GM08714 (cell line): Measurements from ENCODE around the gene TNC.

Source experiments
- H3K4me3 ChIP-seq: fragments of 200-500 bp; sonication (Bioruptor generic); 2 replicates; pipeline ENCODE4 v1.5.1; 2014; ENCODE audit warnings: mild to moderate bottlenecking, low read length, inconsistent platforms
- ZNF274 ChIP-seq: IDR thresholded peaks from 2 replicates; pipeline ENCODE4 v1.6.1; 2012; ENCODE audit warnings: mild to moderate bottlenecking, low read depth, low read length

The TNC gene

DNA sequence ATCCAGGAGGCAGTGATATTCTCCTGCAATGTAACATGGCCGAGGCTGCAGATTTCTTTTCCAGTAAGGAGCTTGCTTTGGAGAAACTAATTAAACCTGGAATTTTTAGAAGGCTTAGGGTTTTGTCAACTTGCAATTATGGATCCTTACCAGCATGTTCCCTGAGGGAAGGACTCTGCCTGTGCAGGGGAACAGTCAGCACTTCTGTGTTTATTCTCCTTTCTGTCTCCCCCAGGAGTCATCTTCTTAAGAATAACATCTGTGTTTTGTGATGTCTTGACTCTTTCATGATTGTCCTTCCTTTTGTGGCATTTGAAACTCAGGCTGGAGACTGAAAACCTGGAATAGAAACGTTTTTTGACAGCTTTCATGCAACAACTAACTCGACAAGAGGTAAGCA lies 107.1 kb downstream of the TNC start:
- no peak overlapping the region for H3K4me3 ChIP-seq
- TF ChIP-seq ZNF274: no peak

DNA sequence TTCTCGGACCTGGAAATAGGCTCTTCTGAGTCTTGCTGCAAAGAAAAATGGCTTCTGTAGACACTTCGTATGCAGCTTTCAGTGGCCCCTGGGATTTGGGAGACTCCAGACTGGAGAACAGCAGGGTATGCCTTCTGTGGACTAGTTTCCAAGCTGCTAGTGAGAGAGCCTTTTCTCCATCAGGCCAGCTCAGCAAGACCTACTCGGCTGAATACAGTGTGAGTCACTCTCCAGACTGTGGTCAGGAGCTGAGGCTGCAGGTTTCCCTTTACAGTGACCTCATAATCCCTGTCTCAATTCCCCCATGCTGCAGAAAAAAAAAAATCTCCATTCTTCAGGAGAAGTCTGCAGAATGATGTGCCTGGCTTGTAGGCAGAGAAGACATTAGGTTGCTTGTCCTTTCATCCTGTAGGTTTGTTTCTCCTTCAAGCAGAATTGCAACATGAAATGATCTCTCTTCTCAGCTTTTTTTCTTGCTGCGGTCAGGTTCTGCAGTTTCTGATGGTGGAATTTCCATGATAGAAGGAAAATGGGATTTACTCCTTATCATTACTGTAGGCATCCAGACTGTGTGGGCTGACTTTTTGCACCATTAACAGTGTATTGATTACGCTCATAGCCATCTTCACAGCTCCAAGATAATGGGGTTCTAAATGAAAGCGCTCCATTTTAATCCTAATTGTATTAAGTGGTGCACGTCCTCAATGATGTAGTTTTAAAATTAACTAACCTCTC lies 109.3 kb downstream of the TNC start:
- TF ChIP-seq ZNF274: no peak
- H3K4me3 ChIP-seq: no peak overlapping the region

DNA sequence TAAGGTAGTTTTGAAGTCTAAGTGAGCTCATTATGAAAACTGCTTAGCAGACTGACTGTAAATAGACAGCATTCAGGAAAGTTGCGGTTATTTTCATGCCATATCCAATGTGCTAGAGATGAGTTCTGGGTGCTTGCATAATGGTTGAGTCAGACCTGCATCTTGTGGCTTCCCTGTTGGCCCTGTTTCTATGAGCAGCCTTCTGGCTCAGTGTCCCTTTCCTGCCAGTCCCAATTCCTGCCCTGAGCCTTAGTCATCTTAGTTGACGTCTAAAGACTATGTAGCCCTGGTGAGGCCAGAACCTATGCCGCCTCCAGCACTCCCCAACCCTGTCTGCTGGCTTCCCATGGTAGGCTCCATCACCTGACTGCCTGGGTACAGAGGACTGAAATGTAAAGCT lies 111.3 kb downstream of the TNC start:
- no peak for TF ChIP-seq ZNF274
- no peak overlapping the region for H3K4me3 ChIP-seq

DNA sequence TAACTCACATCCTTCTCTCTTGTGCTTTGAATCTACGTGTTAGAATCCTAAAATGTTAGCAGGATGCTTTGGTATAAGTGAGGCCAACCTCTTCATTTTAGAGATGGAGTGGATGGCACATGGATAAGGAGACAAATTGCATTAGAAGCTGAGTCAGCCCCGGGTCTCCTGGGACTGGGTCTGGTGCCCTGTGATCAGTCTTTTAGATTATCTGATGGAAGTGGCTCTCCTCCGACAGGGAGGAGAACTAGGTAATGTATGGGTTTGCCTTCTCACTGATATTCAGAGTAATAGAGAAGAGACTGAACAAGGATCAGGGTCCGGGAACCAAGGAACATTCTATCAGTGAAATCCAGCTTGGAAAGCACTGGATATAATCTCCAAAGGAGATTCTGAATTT lies 112.6 kb downstream of the TNC start:
- H3K4me3 ChIP-seq: no peak overlapping the region
- no peak for TF ChIP-seq ZNF274

GRCh38 chr9:115004545-115004944 lies 113.4 kb downstream of the TNC start:
- H3K4me3 ChIP-seq: no peak overlapping the region
- TF ChIP-seq ZNF274: no peak

DNA sequence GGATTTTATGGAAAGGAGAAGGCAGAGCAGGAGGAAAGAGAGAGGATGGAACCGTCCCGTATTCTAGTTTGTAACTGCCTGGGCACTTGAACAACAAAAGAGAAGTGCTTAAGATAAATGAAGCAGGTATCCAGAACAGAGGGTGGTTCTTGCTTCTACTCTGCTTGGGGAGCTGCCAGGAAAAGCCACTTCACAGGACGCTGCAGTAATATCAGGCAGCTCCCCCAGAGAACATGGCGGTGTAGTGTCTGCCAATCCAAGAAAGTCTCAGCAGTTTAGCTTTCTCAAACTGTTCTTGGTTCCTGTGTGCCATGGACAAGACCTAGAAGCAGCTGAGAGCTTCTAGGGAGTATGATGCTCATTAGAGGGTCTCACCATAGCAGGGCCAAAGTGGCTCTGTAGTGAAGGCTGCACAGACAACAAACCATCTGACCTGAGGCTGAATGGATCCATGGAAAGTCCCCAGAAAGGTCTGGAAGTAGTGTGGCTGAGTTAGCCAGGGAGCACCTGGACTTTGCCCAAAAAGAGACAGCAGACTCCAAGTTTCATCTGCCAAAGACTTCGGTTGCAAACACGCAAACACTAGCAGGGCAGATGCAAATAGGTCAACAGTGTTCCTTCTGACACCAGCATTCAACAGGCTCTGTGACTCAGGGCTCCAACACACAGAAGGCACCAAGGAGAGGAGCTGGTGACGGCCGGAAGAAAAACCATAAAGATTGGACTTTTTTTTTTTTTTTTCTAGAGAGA lies 115.4 kb downstream of the TNC start:
- no peak for TF ChIP-seq ZNF274
- H3K4me3 ChIP-seq: no peak overlapping the region

GRCh38 chr9:115000217-115000639 lies 117.7 kb downstream of the TNC start:
- H3K4me3 ChIP-seq: no peak overlapping the region
- TF ChIP-seq ZNF274: no peak

DNA sequence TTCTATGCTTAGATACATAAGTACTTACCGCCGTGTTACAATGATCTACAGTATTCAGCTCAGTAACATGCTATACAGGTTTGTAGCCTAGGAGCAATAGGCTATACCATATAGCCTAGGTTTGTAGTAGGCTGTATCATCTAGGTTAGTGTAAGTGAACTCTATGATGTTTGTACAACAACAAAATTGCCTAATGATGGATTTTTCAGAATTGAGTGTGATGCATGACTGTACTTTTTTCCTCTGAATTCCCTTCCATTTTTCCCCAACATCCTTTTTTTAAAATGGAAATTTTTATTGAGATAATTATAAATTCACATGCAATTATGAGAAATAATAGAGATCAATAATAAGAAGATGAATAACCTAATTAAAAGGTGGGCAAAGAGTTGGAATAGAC lies 119.6 kb downstream of the TNC start:
- TF ChIP-seq ZNF274: no peak
- no peak overlapping the region for H3K4me3 ChIP-seq

- H3K4me3 ChIP-seq: no peak overlapping the region
- TF ChIP-seq ZNF274: no peak
Measured at GRCh38 chr9:114995681-114996221, 122.2 kb downstream of the TNC start.

DNA sequence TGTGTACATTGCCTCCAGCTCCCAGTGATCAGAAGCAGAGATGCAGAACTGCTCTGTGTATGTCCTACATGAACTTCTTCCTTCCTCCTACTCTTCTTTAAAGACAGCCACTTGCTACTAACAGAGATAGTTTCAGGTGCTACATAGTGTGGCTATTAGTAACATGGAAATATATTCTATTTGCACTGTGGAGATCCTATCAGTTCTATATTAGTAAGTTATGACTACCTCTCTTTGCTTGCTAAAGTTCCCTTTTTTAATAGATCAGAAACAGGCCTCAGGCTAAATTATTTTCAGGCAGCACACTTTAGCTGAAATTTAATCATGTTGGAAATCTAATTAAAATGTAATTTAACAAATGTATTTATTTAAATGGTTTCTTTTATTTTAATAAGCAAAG lies 123.2 kb downstream of the TNC start:
- H3K4me3 ChIP-seq: no peak overlapping the region
- no peak for TF ChIP-seq ZNF274

GRCh38 chr9:114991861-114992260 lies 126.1 kb downstream of the TNC start:
- TF ChIP-seq ZNF274: no peak
- no peak overlapping the region for H3K4me3 ChIP-seq

- no peak for TF ChIP-seq ZNF274
- no peak overlapping the region for H3K4me3 ChIP-seq
Measured at GRCh38 chr9:114990901-114991300, 127.1 kb downstream of the TNC start.

GRCh38 chr9:114989600-114990410 lies 128.2 kb downstream of the TNC start:
- no peak for TF ChIP-seq ZNF274
- no peak overlapping the region for H3K4me3 ChIP-seq

GRCh38 chr9:114988962-114989599 lies 128.9 kb downstream of the TNC start:
- no peak overlapping the region for H3K4me3 ChIP-seq
- TF ChIP-seq ZNF274: no peak
